Activated T-cell treated with anti-CD3 and anti-CD28 coated beads, Interleukin-2, amount 50 U/mL, for 4 hours (primary cell): ENCODE data around the gene SLC6A6. TPM values are rescaled to one million over a fixed set of nuclear protein-coding genes. Genes with fewer than 3 reads are reported as not detected.

Source experiments
- ATAC-seq, 2 donors: fragments of 200-7000 bp; cut with Tn5 transposase; one replicate each; pipeline ENCODE4 v1.10.0; 2021
- DNase-seq: peaks from one replicate; pipeline ENCODE4 v3.0.0-alpha.2; 2020
- H3K27me3 Mint-ChIP-seq: one replicate; pipeline ENCODE4 v1.8.0; 2021; ENCODE audit warnings: low read depth, mixed read lengths
- H3K36me3 Mint-ChIP-seq: one replicate; pipeline ENCODE4 v1.8.0; 2022; ENCODE audit warnings: mixed read lengths; ENCODE audit not compliant: insufficient read depth
- H3K4me1 Mint-ChIP-seq: one replicate; pipeline ENCODE4 v1.8.0; 2021; ENCODE audit warnings: low read depth, mixed read lengths
- H3K4me3 Mint-ChIP-seq: one replicate; pipeline ENCODE4 v1.8.0; 2021; ENCODE audit warnings: mild to moderate bottlenecking, moderate library complexity, mixed read lengths
- H3K9me3 Mint-ChIP-seq: one replicate; pipeline ENCODE4 v1.8.0; 2021; ENCODE audit warnings: mixed read lengths
- total RNA-seq, 3 donors: library from RNA; stranded (reverse); gene quantifications; one replicate each; pipeline ENCODE4 v1.2.1, GENCODE V29; 2021

The SLC6A6 gene
- total RNA-seq, 3 donors from 2014 or later: 47.6 to 54.2 (median 51.2) TPM

GRCh38 chr3:14471690-14472089 is 69.3 kb downstream of the SLC6A6 start:
- ATAC-seq (no peak), DNase-seq (no peak)
- Mint-ChIP-seq H3K27me3 (no peaks in the 10 kb centered on the region), H3K36me3 (peaks cover 27% of the 10 kb centered on the region), H3K4me3 (no peak overlapping the region), H3K9me3 (no peaks in the 10 kb centered on the region), H3K4me1 (peaks cover 3% of the 10 kb centered on the region)

- no peaks in the 10 kb centered on the region for H3K9me3 Mint-ChIP-seq
- no peaks in the 10 kb centered on the region for H3K27me3 Mint-ChIP-seq
- no peak overlapping the region for H3K4me3 Mint-ChIP-seq
- peak; percentile 19 to 35 for ATAC-seq
- DNase-seq: no peak
- H3K4me1 Mint-ChIP-seq: peaks cover 3% of the 10 kb centered on the region
- peaks cover 31% of the 10 kb centered on the region for H3K36me3 Mint-ChIP-seq
Measured at GRCh38 chr3:14472471-14473351, 70.3 kb downstream of the SLC6A6 start.

- Mint-ChIP-seq H3K27me3 (no peaks in the 10 kb centered on the region), H3K4me1 (peaks cover 3% of the 10 kb centered on the region), H3K4me3 (no peak overlapping the region), H3K9me3 (no peaks in the 10 kb centered on the region), H3K36me3 (peaks cover 31% of the 10 kb centered on the region)
- DNase-seq: no peak
- ATAC-seq: no peak
Measured at GRCh38 chr3:14473411-14473891, 71.0 kb downstream of the SLC6A6 start.

GRCh38 chr3:14474363-14475081 is 72.1 kb downstream of the SLC6A6 start:
- H3K36me3 Mint-ChIP-seq: peaks cover 39% of the 10 kb centered on the region
- DNase-seq (no peak), ATAC-seq (no peak)
- no peaks in the 10 kb centered on the region for H3K9me3 Mint-ChIP-seq
- no peak overlapping the region for H3K4me3 Mint-ChIP-seq
- no peaks in the 10 kb centered on the region for H3K27me3 Mint-ChIP-seq
- H3K4me1 Mint-ChIP-seq: peaks cover 3% of the 10 kb centered on the region

- Mint-ChIP-seq H3K27me3 (no peaks in the 10 kb centered on the region), H3K4me1 (peaks cover 3% of the 10 kb centered on the region), H3K4me3 (no peak overlapping the region), H3K36me3 (peaks cover 36% of the 10 kb centered on the region), H3K9me3 (no peaks in the 10 kb centered on the region)
- no peak for DNase-seq
- no peak for ATAC-seq
Measured at GRCh38 chr3:14475621-14476020, 73.2 kb downstream of the SLC6A6 start.

- peaks cover 3% of the 10 kb centered on the region for H3K4me1 Mint-ChIP-seq
Measured at GRCh38 chr3:14476583-14477265, 74.3 kb downstream of the SLC6A6 start.

GRCh38 chr3:14477311-14477935 is 75.0 kb downstream of the SLC6A6 start:
- no peaks in the 10 kb centered on the region for H3K4me1 Mint-ChIP-seq
- peaks cover 41% of the 10 kb centered on the region for H3K36me3 Mint-ChIP-seq
- no peaks in the 10 kb centered on the region for H3K9me3 Mint-ChIP-seq
- H3K4me3 Mint-ChIP-seq: no peak overlapping the region
- DNase-seq: no peak
- ATAC-seq: no peak
- no peaks in the 10 kb centered on the region for H3K27me3 Mint-ChIP-seq

More at GRCh38 chr3:14476583-14477265, 74.3 kb downstream of the SLC6A6 start:
- DNase-seq (no peak), ATAC-seq (no peak)
- H3K9me3 Mint-ChIP-seq: no peaks in the 10 kb centered on the region
- H3K27me3 Mint-ChIP-seq: no peaks in the 10 kb centered on the region
- no peak overlapping the region for H3K4me3 Mint-ChIP-seq
- peaks cover 43% of the 10 kb centered on the region for H3K36me3 Mint-ChIP-seq

- ATAC-seq (no peak), DNase-seq (no peak)
- H3K9me3 Mint-ChIP-seq: no peaks in the 10 kb centered on the region
- H3K4me3 Mint-ChIP-seq: no peak overlapping the region
- H3K27me3 Mint-ChIP-seq: no peaks in the 10 kb centered on the region
- peaks cover 41% of the 10 kb centered on the region for H3K36me3 Mint-ChIP-seq
- H3K4me1 Mint-ChIP-seq: no peaks in the 10 kb centered on the region
Measured at GRCh38 chr3:14478956-14479550, 76.6 kb downstream of the SLC6A6 start.

- H3K36me3 Mint-ChIP-seq: peaks cover 43% of the 10 kb centered on the region
- ATAC-seq: no peak
- no peaks in the 10 kb centered on the region for H3K27me3 Mint-ChIP-seq
- H3K4me1 Mint-ChIP-seq: no peaks in the 10 kb centered on the region
- no peak for DNase-seq
- no peak overlapping the region for H3K4me3 Mint-ChIP-seq
- no peaks in the 10 kb centered on the region for H3K9me3 Mint-ChIP-seq
Measured at GRCh38 chr3:14479591-14479990, 77.2 kb downstream of the SLC6A6 start.

GRCh38 chr3:14480207-14481017 is 78.0 kb downstream of the SLC6A6 start:
- DNase-seq: no peak
- H3K36me3 Mint-ChIP-seq: peaks cover 46% of the 10 kb centered on the region
- H3K9me3 Mint-ChIP-seq: no peaks in the 10 kb centered on the region
- no peak for ATAC-seq
- H3K4me1 Mint-ChIP-seq: no peaks in the 10 kb centered on the region
- H3K27me3 Mint-ChIP-seq: no peaks in the 10 kb centered on the region
- H3K4me3 Mint-ChIP-seq: no peak overlapping the region

- no peaks in the 10 kb centered on the region for H3K27me3 Mint-ChIP-seq
- H3K4me3 Mint-ChIP-seq: no peak overlapping the region
- no peaks in the 10 kb centered on the region for H3K4me1 Mint-ChIP-seq
- ATAC-seq (no peak), DNase-seq (no peak)
- no peaks in the 10 kb centered on the region for H3K9me3 Mint-ChIP-seq
- peaks cover 42% of the 10 kb centered on the region for H3K36me3 Mint-ChIP-seq
Measured at GRCh38 chr3:14481018-14481645, 78.7 kb downstream of the SLC6A6 start.

- ATAC-seq (no peak), DNase-seq (no peak)
- Mint-ChIP-seq H3K4me1 (no peaks in the 10 kb centered on the region), H3K9me3 (no peaks in the 10 kb centered on the region), H3K4me3 (no peak overlapping the region), H3K36me3 (peaks cover 41% of the 10 kb centered on the region), H3K27me3 (no peaks in the 10 kb centered on the region)
Measured at GRCh38 chr3:14481646-14482036, 79.2 kb downstream of the SLC6A6 start.

GRCh38 chr3:14482271-14482721 is 79.9 kb downstream of the SLC6A6 start:
- Mint-ChIP-seq H3K27me3 (no peaks in the 10 kb centered on the region), H3K9me3 (no peaks in the 10 kb centered on the region), H3K4me3 (no peak overlapping the region), H3K4me1 (no peaks in the 10 kb centered on the region), H3K36me3 (peaks cover 47% of the 10 kb centered on the region)
- DNase-seq: no peak
- ATAC-seq: no peak
